ENCODE data around the gene CRY2.

The CRY2 gene

GRCh38 chr11:45913514-45913913, 66.2 kb downstream of the CRY2 start:
- no peak for TF ChIP-seq CTCF (IDR thresholded peaks at IDR 0.05; ENCODE audit: insufficient read depth, low read depth, low read length, missing control alignments)
- no peak overlapping the region for H3K4me3 ChIP-seq (ENCODE audit: low read depth, low read length)
- DNase-seq (ENCODE audit: low read depth): no peak

- TF ChIP-seq CTCF (IDR thresholded peaks at IDR 0.05; ENCODE audit: insufficient read depth, low read depth, low read length, missing control alignments): no peak
- DNase-seq (ENCODE audit: low read depth): no peak
- no peak overlapping the region for H3K4me3 ChIP-seq (ENCODE audit: low read depth, low read length)
Observed at GRCh38 chr11:45913942-45914635, 66.8 kb downstream of the CRY2 start.

GRCh38 chr11:45915446-45915845, 68.2 kb downstream of the CRY2 start:
- no peak overlapping the region for H3K4me3 ChIP-seq (ENCODE audit: low read depth, low read length)
- no peak for DNase-seq (ENCODE audit: low read depth)
- TF ChIP-seq CTCF (IDR thresholded peaks at IDR 0.05; ENCODE audit: insufficient read depth, low read depth, low read length, missing control alignments): no peak

- DNase-seq (ENCODE audit: low read depth): peak; percentile 36
- peak overlapping the region; percentile 84 for H3K4me3 ChIP-seq (ENCODE audit: low read depth, low read length)
- no peak for TF ChIP-seq CTCF (IDR thresholded peaks at IDR 0.05; ENCODE audit: insufficient read depth, low read depth, low read length, missing control alignments)
Observed at GRCh38 chr11:45917286-45917622, 70.0 kb downstream of the CRY2 start.

- TF ChIP-seq CTCF (IDR thresholded peaks at IDR 0.05; ENCODE audit: insufficient read depth, low read depth, low read length, missing control alignments): no peak
- DNase-seq (ENCODE audit: low read depth): peak; percentile 99
- H3K4me3 ChIP-seq (ENCODE audit: low read depth, low read length): peak within 1 kb of the TSS; percentile 84
Observed at GRCh38 chr11:45917623-45918330, 70.5 kb downstream of the CRY2 start, which contains the start of gene PEX16. PEX16 (minus strand) TSS chr11:45917877; CDS start chr11:45917811, 66 bp downstream.

GRCh38 chr11:45918331-45918941, 71.2 kb downstream of the CRY2 start:
- no peak for TF ChIP-seq CTCF (IDR thresholded peaks at IDR 0.05; ENCODE audit: insufficient read depth, low read depth, low read length, missing control alignments)
- peak; percentile 73 for DNase-seq (ENCODE audit: low read depth)

More at GRCh38 chr11:45918331-45918941, 71.2 kb downstream of the CRY2 start:
- H3K4me3 ChIP-seq (ENCODE audit: low read depth, low read length): peak overlapping the region; percentile 84

All from GM12865 (cell line).